AG09319 (cell line): ENCODE data around the gene TPRX1.
A peak's percentile ranks its signal among the peaks of the same experiment; 100 is the strongest.
"Not testable (repeated sequence)": the region's sequence is repeated elsewhere in the genome, so short reads cannot be mapped to it uniquely, and the experiment has no call there.

Experiments used
- DNase-seq: peaks from one replicate; pipeline ENCODE4 v3.0.0-alpha.2; 2010; ENCODE audit warnings: low read depth; ENCODE audit errors: extremely low read depth
- TF ChIP-seq, protein P1 (sequence below): IDR thresholded peaks from 2 replicates; pipeline ENCODE4 v1.5.1; 2011; ENCODE audit warnings: low read depth, mild to moderate bottlenecking, inconsistent platforms, low read length, moderate library complexity

Gene TPRX1

DNA sequence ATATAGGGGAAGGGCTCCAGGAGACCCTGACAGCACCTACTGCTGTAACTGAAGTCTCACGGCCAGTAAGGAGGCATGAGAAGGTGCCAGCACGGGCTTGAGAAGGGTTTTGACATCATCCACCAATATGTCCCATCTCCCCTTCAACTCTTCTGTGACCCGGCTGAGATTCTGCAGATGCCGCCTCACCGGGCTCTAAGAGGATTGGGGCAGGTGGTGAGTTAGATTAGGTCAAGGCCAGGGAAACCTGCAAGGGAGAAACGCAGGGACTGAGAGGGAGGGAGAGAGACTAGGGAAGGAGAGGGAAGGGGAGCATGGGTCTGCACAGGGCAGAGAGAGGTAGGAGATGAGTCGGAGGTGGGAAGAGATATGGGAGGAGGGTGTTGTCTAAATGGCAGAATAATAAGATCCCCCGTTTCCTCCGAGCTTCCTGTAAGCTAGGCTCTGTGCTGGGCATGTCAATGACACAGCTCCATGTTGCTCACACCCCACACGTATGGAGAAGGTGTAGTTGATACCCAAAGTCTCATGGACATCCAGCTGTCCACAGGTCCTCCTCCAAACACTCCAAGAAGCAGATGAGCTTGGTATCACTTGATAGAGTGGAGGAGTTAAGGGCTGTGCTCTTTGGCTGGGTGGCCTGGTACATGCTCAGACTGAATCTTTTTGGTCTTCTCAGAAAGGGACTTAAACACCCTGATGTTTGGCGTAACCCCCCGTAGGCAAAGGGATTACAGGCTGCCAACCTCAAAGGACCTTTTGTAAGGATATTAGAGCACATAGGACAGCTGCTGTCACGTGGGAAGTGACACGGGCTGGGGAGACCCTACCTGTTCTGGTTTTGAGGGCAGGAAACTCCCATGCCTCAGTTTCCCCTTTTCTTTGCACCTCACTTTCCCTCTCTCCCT lies 6.1 kb downstream of the TPRX1 start:
- TF ChIP-seq, protein P1, sequence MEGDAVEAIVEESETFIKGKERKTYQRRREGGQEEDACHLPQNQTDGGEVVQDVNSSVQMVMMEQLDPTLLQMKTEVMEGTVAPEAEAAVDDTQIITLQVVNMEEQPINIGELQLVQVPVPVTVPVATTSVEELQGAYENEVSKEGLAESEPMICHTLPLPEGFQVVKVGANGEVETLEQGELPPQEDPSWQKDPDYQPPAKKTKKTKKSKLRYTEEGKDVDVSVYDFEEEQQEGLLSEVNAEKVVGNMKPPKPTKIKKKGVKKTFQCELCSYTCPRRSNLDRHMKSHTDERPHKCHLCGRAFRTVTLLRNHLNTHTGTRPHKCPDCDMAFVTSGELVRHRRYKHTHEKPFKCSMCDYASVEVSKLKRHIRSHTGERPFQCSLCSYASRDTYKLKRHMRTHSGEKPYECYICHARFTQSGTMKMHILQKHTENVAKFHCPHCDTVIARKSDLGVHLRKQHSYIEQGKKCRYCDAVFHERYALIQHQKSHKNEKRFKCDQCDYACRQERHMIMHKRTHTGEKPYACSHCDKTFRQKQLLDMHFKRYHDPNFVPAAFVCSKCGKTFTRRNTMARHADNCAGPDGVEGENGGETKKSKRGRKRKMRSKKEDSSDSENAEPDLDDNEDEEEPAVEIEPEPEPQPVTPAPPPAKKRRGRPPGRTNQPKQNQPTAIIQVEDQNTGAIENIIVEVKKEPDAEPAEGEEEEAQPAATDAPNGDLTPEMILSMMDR = no peak

DNA sequence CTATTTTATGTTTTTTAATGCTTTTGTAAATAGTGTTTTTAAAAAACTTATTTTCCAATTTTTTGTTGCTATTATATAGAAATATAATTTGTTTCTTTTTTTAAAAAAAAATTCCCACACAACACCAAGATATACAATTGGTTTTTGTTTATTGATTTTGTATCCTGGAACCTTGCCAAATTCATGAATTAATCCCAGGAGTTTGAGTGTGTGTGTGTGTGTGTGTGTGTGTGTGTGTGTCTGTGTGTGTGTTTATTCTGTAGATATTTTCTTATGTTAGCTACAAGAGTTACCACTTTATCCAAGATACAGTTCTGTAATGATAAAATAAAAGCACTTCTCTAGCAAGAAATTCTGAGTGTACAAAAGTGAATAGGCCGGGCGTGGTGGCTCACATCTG lies 7.6 kb downstream of the TPRX1 start:
- TF ChIP-seq, protein P1 = no peak
- DNase-seq = no peak

More for the DNA sequence above, 6.1 kb downstream of the TPRX1 start:
- DNase-seq = no peak

DNA sequence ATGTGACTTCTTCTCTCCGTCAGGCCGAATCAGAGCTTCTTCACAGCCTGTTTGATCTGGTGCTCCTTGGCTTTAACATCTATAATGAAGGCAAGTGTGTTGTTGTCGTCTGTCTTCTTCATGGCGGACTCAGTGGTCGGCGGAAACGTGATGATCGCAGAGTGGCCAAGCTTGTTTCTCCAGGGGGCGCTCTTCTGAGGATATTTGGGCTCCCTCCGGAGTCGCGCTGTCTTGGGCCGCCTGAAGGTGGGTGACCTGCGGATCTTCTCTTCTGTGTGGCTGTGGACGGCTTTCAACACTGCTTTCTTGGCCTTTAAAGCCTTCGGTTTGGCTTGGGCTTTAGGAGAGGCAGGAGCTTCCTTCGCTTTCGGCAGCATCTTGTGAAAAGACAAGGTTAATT lies 9.8 kb downstream of the TPRX1 start:
- DNase-seq = no peak
- TF ChIP-seq, protein P1 = peak; percentile 1; the same call in 1 of the 2 replicates

DNA sequence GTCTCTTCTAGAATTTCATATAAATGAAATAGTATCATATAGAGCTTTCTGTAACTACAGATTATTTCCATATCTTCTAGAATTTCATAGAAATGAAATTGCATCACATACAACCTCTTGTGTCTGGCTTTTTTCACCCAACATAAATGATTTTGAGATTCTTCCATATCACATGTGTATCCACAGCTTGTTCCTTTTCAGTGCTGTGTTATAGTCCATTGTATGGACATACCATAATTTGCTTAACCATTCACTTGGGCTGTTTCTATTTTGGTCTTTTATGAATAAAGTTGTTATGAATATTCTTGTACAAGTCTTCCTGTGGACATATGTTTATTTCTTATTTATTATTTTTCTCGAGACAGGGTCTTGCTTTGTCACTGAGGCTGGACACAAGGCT lies 11.7 kb downstream of the TPRX1 start:
- DNase-seq = no peak

DNA sequence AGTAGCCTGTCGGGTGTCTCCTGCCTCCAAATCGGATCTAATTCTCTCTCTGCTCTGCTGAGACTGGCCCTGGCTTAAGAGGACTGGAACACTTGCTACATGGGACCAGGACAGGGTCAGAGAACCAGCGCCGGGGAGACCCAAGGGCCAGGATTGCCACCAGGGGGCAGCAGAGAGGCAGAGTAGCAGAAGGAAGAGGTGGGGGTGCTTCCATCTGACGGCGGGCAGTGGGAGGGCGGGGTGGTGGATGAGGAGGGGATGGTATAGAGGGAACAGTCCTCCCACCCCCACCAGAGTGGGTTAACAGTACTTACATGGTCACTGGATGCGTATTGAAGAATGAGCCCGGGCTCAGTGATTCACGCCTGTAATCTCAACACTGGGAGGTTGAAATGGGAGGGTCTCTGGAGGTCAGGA lies 13.9 kb downstream of the TPRX1 start:
- TF ChIP-seq, protein P1 = peak; percentile 91
- DNase-seq = peak; percentile 15

More for the DNA sequence above, 11.7 kb downstream of the TPRX1 start:
- TF ChIP-seq, protein P1 = no peak

DNA sequence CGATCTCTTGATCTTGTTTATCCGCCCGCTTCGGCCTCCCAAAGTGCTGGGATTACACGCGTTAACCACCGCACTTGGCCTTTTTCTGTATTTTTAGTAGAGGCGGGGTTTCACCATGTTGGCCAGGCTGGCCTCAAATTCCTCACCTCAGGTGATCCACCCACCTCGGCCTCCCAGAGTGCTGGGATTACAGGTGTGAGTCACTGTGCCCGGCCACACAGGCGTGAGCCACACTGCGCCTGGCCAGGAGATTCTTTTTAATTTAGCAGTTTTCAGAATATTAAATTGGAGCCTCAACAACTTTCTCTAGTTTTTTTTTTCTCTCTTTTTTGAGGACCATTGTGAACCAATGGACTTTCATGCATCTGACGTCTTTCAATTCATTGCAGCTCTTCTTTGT lies 14.5 kb downstream of the TPRX1 start:
- not testable (repeated sequence) for DNase-seq

DNA sequence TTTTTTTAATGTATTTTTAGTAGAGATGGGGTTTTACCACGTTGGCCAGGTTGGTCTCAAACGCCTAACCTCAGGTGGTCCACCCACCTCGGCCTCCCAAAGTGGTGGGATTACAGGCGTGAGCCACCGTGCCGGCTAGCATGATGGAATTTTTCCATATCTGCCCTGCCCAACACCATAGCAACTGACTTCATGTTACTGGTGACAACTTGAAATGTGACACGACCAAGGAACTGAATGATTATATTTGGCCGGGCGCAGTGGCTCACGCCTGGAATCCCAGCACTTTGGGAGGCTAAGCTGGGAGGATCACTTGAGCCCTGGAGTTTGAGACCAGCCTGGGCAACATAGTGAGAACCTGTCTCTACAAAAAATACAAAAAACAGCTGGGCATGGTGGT lies 17.0 kb downstream of the TPRX1 start:
- DNase-seq = not testable (repeated sequence)

DNA sequence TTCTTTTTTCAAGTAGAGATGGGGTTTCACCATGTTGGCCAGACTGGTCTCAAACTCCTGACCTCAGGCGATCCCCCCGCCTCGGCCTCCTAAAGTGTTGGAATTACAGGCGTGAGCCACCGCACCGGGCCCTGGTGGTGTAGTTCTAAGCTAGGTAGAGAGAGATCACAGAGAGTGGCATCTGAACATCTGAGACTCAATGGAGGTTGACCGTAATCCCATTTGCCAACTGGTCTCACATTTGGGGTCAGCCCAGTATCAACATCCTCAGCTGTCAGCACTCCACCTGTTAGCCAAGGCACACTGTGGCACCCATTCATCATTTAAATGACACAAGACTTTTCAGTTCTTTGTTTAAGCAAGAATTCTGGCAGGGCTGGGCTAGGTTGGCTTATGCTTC lies 17.8 kb downstream of the TPRX1 start:
- DNase-seq = no peak
- TF ChIP-seq, protein P1 = no peak
